Stimulated activated CD4-positive, alpha-beta T cell treated with anti-CD3 and anti-CD28 coated beads, Interleukin-4, amount 100 ng/mL, for 1 hour (primary cell): ENCODE measurements around the gene TMEM187.

Experiments used
- DNase-seq: peaks from one replicate; pipeline ENCODE4 v3.0.0-alpha.2; 2020

Gene TMEM187

DNA sequence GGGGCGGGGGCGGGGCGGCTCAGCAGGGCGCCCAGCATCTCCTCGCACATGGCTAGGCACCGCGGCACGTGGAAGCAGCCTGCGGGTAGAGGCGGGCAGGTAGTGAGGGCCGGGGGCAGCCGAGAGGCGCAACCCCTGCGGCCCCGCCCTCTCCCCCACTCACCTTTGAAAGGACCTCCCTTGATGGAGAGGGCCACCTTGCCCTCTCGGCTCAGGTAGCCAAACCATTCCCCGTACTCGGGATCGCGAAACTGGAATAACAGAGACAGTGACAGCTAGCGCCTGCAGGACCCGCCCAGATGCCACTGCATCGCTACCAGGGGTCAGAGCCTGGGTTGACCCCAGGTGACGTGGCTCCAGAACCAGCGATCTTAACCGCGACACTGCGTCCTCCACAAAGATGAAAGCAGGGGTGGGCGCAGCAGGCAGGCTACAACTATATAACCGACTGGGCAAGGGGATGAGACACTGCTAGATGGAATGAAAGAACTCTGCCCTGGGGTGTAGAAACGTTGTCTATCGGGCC is 37.2 kb upstream of the TMEM187 start:
- DNase-seq, result no peak

DNA sequence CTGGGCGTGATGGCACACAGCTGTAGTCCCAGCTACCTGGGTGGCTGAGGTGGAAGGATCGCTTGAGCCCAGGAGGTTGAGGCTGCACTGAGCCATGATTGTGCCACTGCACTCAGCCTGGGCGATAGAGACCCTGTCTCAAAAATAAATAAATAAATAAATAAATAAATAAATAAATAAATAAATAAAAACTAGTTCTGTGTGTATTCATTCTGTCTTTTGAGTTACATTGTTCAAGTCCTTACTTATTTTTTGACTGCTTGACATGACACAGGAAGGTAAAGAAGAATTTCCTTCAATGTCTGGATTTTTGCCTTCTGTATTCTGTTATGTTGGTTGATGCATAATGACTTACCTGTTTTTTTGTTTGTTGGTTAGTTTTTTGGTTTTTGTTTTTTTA is 35.5 kb upstream of the TMEM187 start:
- no peak for DNase-seq

DNA sequence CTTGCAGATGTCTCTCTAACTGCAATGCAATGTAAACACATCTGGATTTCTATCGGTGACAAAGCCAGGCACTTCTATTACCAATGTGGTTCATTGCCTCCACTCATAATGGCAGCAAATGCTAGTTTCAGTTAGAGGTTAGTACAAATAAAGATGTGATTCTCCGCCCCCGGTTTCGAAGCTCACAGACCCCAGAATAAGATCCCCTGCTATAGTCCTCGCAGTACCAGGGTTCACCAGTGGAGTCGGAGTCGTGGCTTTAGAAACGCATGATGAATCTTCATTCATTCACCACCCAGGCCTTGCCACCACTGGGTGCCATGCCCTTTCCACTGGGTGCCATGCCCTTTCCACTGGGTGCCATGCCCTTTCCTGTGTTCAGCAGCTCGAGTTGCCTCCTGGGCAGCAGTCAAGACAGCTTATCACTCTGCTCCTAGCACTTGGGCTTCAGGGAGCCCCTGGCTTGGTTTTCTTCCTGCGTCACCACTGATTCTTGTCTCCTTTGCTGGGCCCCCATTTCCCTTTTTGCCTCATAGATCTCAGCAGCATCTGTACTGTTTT is 34.2 kb upstream of the TMEM187 start:
- DNase-seq, result no peak

GRCh38 chrX:153939573-153939972 is 33.0 kb upstream of the TMEM187 start:
- DNase-seq, result no peak

- DNase-seq, result no peak
These were observed 31.0 kb upstream of the TMEM187 start for GRCh38 chrX:153941336-153942252.

DNA sequence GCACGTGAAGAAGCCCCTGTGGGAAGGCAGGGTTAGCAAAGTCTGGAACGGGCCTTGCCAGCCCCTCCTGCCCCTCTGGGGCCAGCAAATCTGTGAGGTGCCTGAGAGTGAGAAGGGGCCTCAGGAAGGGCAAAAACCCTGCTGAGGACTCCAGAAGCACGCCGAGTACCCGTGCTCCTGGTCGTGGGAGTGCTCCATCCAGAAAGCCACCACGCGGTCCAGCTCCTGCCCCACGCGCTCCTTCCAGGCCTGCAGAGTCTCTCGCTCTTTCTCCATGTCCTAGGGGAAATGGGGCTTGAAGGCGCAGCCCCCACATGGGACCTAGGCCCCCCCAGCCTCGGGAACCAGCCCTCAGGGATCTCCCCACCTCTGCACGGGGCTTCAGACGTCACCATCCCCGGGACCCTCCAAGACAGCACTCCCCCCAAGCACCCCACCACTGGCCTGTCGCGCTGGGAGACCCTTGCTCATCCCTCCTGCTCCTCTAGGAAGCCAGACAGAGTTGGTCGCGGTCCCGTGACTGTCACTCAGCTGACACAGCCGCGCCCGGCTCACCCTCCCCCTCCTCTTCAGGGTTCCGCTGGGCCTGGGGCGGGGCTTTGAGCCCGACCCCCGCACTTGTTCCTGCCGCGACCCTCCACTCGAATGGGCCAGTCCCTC is 28.3 kb upstream of the TMEM187 start, which contains the start of gene RENBP:
TSS of gene RENBP (minus strand) at position 504 of the 660 bp plus-strand sequence. CDS start at position 471, 33 bp downstream.
- peak; percentile 47 for DNase-seq

GRCh38 chrX:153944800-153945150 is 27.8 kb upstream of the TMEM187 start:
- no peak for DNase-seq

- no peak for DNase-seq
These were observed 26.3 kb upstream of the TMEM187 start for GRCh38 chrX:153945956-153946943.

GRCh38 chrX:153947009-153947769 is 25.4 kb upstream of the TMEM187 start:
- DNase-seq, result peak; percentile 76

- DNase-seq, result no peak
These were observed 24.5 kb upstream of the TMEM187 start for GRCh38 chrX:153948002-153948466.

GRCh38 chrX:153948847-153949805 is 23.4 kb upstream of the TMEM187 start:
- no peak for DNase-seq

- no peak for DNase-seq
These were observed 22.4 kb upstream of the TMEM187 start for GRCh38 chrX:153950127-153950526.

GRCh38 chrX:153951683-153952372 is 20.7 kb upstream of the TMEM187 start:
- DNase-seq, result no peak

DNA sequence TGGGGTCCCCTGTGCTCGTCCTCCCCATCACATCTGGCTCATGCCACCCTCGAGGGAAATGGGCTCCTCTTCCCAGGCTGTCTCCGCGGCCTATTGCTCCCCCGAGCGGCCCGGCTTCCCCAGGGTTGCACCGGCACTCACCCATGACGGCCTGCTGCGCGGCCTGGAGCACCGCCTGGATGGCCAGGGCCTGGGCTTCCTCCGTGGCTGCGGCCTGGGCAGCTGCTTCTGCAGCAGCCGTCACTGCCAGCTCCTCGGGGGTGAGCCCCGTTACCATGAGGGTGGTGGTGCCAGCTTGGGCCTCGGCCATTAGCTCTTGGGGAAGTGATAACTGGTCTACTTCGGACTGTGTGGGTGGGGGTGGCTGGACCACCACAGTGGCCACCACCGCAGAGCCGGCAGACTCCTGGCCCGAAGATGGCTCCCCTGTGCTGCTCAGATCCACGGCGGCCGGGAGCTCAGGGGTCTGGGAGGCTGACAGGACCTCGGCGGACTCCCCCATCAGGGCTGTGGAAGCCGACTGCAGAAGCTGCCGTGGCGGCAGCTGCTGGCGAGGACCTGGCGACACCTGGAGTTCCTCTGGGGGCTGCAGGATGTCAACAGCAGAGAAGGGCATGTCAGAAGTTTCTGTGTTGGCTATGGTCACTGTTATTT is 20.1 kb upstream of the TMEM187 start:
- no peak for DNase-seq

- DNase-seq, result peak; percentile 74
These were observed 19.2 kb upstream of the TMEM187 start for GRCh38 chrX:153953342-153953830.

DNA sequence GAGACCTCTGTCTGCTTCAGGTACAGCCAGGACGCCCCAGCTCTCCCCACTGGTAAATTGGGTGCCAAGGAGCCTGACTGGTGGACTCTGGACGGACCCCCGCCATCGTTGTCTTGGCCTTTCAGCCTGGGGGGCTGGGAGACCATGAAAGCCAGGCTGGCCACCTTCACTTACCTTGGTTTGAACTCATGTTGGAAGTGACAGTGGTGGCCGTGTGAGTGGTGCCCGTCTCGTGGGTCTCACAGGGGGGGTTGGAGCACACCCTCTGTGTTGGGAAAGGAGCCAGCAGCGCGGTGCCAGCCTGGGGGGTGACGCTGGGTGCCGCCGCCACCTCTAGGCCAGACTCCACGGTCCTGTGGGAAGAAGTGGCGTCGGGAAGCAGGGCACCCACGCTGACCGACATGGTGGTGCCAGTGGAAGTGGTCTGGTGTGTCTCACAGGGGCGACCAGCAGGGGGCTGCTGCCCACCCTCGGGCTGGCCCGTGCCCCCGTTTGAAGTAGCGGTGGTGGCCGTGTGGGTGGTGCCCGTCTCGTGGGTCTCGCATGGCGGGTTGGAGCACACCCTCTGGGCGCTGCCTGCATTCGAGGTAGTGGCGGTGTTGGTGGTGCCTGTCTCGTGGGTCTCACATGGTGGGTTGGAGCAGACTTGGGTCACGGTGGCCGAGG is 18.5 kb upstream of the TMEM187 start:
- no peak for DNase-seq

DNA sequence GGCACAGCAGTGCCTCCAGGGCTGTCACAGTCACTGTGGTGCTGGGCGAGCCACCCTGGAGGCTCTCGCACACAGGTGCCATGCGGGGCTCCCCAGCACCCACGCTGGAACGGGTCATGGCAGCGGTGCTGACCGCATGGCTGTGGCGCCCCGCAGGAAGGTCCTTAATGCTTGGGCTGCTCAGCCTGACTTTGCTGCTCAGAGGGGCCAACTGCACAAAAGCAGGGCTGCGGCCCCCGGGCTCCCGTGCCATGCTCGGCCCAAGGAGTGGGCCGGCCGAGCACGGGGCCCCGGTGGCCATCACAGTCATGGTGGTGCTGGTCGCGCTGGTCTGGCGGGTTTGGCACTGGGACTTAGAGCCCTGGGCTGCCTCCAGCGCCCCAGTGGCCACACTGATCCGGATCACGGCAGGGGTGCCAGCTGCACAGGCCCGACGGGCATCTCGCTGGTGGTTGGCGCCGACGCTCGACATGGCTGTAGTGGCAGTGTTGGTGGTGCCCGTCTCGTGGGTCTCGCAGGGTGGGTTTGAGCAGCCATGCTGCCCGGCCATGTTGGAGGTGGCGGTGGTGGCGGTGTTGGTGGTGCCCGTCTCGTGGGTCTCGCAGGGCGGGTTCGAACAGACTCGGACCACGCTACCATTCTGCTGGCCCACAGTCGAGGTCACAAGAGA is 17.9 kb upstream of the TMEM187 start:
- no peak for DNase-seq
